Spleen (tissue), 11 donors: ENCODE measurements around the gene NEK5. TPM values are rescaled to one million over a fixed set of nuclear protein-coding genes. Genes with fewer than 3 reads are reported as not detected.

Experiments
- DNase-seq: peaks from one replicate; pipeline ENCODE4 v3.0.0-alpha.2; 2020
- H3K27ac ChIP-seq, 8 donors: fragments of 200-600 bp; sonication (generic) in 7 of 8; 1 replicate in 4 of 8; 2 replicates in 4 of 8; pipeline versions ENCODE4 v1.5.0 to v1.8.0; 2016 to 2021; ENCODE audit warnings: inconsistent platforms in 4 of 8, mild to moderate bottlenecking in 4 of 8, moderate library complexity in 1 of 8
- H3K27me3 ChIP-seq, 7 donors: fragments of 200-600 bp; sonication (generic) in 6 of 7; replicated peaks in 1 of 7; 1 replicate in 4 of 7; 2 replicates in 3 of 7; pipeline versions ENCODE4 v1.5.0 to v1.8.0; 2016 to 2021; ENCODE audit warnings: inconsistent platforms in 3 of 7, mild to moderate bottlenecking in 1 of 7
- H3K36me3 ChIP-seq, 6 donors: fragments of 200-600 bp; sonication (generic) in 5 of 6; 1 replicate in 4 of 6; 2 replicates in 2 of 6; pipeline versions ENCODE4 v1.5.0 to v1.8.0; 2016 to 2021; ENCODE audit warnings: inconsistent platforms in 2 of 6
- H3K4me1 ChIP-seq, 6 donors: fragments of 200-600 bp; sonication (generic) in 5 of 6; 1 replicate in 3 of 6; 2 replicates in 3 of 6; pipeline versions ENCODE4 v1.5.0 to v1.8.0; 2016 to 2021; ENCODE audit warnings: inconsistent platforms in 3 of 6
- H3K4me3 ChIP-seq, 8 donors: fragments of 200-600 bp; sonication (generic) in 7 of 8; 1 replicate in 4 of 8; 2 replicates in 4 of 8; pipeline versions ENCODE4 v1.5.0 to v1.8.0; 2016 to 2021; ENCODE audit warnings: inconsistent platforms in 4 of 8, mild to moderate bottlenecking in 4 of 8, moderate library complexity in 2 of 8
- H3K9me3 ChIP-seq, 8 donors: fragments of 200-600 bp; sonication (generic) in 7 of 8; 1 replicate in 4 of 8; 2 replicates in 4 of 8; pipeline versions ENCODE4 v1.5.0 to v1.8.0; 2016 to 2021; ENCODE audit warnings: inconsistent platforms in 4 of 8
- CTCF ChIP-seq, 11 experiments: fragments of 200-600 bp in 7 of 11; fragments of 450-650 bp in 4 of 11; sonication (generic) in 4 of 11; IDR thresholded peaks in 8 of 11; conservative IDR thresholded peaks in 3 of 11; 1 replicate in 7 of 11; 2 replicates in 4 of 11; pipeline versions ENCODE4 v1.4.0 to v1.8.0; 2016 to 2021; ENCODE audit warnings: antibody characterized with exemption in 11 of 11, inconsistent platforms in 4 of 11, mild to moderate bottlenecking in 1 of 11
- POLR2A ChIP-seq, 3 donors: fragments of 450-650 bp; IDR thresholded peaks; one replicate each; pipeline ENCODE4 v1.5.1; 2017; ENCODE audit warnings: antibody characterized with exemption in 3 of 3, mild to moderate bottlenecking in 1 of 3
- POLR2AphosphoS5 ChIP-seq, 3 donors: sonication (generic); formaldehyde crosslinking; IDR thresholded peaks; one replicate each; pipeline ENCODE4 v1.5.1; 2017; ENCODE audit warnings: antibody characterized with exemption in 3 of 3
- WGBS, 5 donors: extraction: QIAGEN DNeasy Blood & Tissue Kit in 3 of 5; methylation state at CpG; one replicate each; pipeline versions ENCODE4 v1.1.5 to v1.1.7; 2013 to 2018; 5-methylcytosine and 5-hydroxymethylcytosine counted together
- intact Hi-C: fragments of 100-400 bp; cut with DNase I; formaldehyde crosslinking; loops from one replicate; pipeline ENCODE4 v1.15.0; 2023; ENCODE audit warnings: low total_unique reads
- polyA plus RNA-seq, 3 donors: library from polyadenylated mRNA; stranded (reverse); fragments of 200-250 nt; gene quantifications; one replicate each; pipeline ENCODE4 v1.2.1, GENCODE V29; 2013
- total RNA-seq, 7 donors: library from RNA; depleted of rRNA in 3 of 7; stranded (reverse); fragments of >200 nt in 3 of 7; fragmentation: NEBNext Ultra II Directional in 4 of 7; extraction: Animal tissue kit (Norgen Biotek cat#: 25700) in 4 of 7; gene quantifications; one replicate each; pipeline versions ENCODE4 v1.1.0 to v1.2.1, GENCODE V29; 2016 to 2021
- donor health status: healthy with polysubstance abuse.
- donor health status: DM: no; HTN: no; CAD: no; lungs with moderate emphysema.
- donor health status: DM: no; HTN: no; CAD: no.
- donor health status: Bipolar disorder and iron deficiency.
- donor health status: healthy.
- donor health status: DM: no; HTN: no; CAD: no.
- donor health status: DM: yes; HTN: yes; CAD: no.

The NEK5 gene
- total and polyA plus RNA-seq, 10 donors, result 0.04 to 0.30 (median 0.10) TPM; not detected in 4

DNA sequence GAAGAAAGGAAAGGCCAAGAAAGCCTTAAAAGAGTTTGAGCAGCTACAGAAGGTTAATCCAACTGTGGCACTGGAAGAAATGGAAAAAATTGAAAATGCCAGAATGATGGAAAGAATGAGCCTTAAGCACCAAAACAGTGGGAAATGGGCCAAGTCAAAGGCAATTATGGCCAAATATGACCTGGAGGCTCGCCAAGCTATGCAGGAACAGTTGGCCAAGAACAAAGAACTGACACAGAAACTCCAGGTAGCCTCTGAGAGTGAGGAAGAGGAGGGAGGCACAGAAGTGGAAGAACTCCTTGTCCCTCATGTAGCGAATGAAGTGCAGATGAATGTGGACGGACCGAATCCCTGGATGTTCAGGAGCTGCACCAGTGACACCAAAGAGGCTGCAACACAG lies 99.3 kb downstream of the NEK5 start:
- Histone ChIP-seq H3K9me3 (no peaks in the 10 kb centered on the region), H3K4me3 (no peak overlapping the region), H3K36me3 (peaks cover 0 to 60% (median 18%) of the 10 kb centered on the region in 6 donors), H3K4me1 (no peaks in the 10 kb centered on the region), H3K27ac (no peak overlapping the region), H3K27me3 (no peaks in the 10 kb centered on the region)
- WGBS, 5 donors, result 80 to 99% (median 94%) methylated on average over 4 of the region's 4 CpGs
- no peak for DNase-seq
- TF ChIP-seq CTCF (IDR thresholded peaks at IDR 0.05 in 8 of 11, conservative IDR thresholded peaks at IDR 0.05 in 3 of 11) (no peak), POLR2AphosphoS5 (IDR thresholded peaks at IDR 0.05) (no peak), POLR2A (IDR thresholded peaks at IDR 0.05) (no peak)
- intact Hi-C loops, result no loop called here

DNA sequence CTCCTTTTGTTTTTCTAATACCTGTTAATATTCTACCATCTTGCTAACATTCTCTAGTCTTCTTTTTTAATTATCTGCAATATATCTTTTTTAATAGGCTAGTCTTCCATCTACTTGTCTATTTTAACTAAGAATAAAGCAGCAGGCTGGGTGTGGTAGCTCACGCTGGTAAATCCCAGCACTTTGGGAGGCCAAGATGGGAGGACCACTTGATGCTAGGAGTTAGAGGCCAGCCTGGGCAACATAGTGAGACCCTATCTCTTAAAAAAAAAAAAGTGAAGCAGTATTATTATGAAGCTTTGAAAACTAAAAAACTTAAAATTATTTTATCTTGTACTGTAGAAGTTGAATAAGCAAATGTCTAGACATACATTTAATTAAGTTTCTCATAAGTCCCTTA lies 101.0 kb downstream of the NEK5 start:
- Histone ChIP-seq H3K4me3 (no peak overlapping the region), H3K4me1 (no peaks in the 10 kb centered on the region), H3K36me3 (peaks cover 0 to 77% (median 31%) of the 10 kb centered on the region in 6 donors), H3K27ac (no peak overlapping the region), H3K9me3 (no peaks in the 10 kb centered on the region), H3K27me3 (no peaks in the 10 kb centered on the region)
- intact Hi-C loops, result no loop called here
- DNase-seq, result no peak
- TF ChIP-seq POLR2A (IDR thresholded peaks at IDR 0.05), result no peak
- no peak for TF ChIP-seq CTCF (IDR thresholded peaks at IDR 0.05 in 8 of 11, conservative IDR thresholded peaks at IDR 0.05 in 3 of 11)
- WGBS, 5 donors, result 93 to 100% (median 97%) methylated on average over 1 of the region's 1 CpG

DNA sequence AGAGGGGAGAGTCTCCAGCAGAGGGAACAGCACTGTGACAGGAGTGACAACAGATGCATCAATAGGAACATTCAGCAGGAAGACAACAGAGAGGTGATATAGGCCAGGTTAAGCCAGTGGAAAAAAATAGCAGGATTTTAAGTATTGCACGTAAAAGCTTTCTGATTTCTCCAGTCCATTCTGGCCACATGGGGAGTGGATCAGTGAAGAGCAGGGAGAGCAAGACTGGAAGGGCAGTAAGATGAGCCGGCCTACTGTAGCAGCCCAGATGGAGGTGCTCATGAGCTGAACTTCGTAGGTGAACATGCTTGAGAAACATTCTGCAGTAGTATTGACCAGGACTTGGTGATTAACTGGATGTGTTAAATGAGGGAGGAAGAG lies 102.6 kb downstream of the NEK5 start:
- H3K4me1 ChIP-seq, result no peaks in the 10 kb centered on the region
- 95 to 99% (median 98%) methylated on average over 3 of the region's 3 CpGs for WGBS, 5 donors
- no peak overlapping the region for H3K27ac ChIP-seq
- H3K27me3 ChIP-seq, result no peaks in the 10 kb centered on the region
- peaks cover 0 to 93% (median 37%) of the 10 kb centered on the region in 6 donors for H3K36me3 ChIP-seq
- DNase-seq, result no peak
- H3K9me3 ChIP-seq, result no peaks in the 10 kb centered on the region
- TF ChIP-seq CTCF (IDR thresholded peaks at IDR 0.05 in 8 of 11, conservative IDR thresholded peaks at IDR 0.05 in 3 of 11), result no peak
- no peak for TF ChIP-seq POLR2AphosphoS5 (IDR thresholded peaks at IDR 0.05)
- H3K4me3 ChIP-seq, result no peak overlapping the region
- intact Hi-C loops, result no loop called here

DNA sequence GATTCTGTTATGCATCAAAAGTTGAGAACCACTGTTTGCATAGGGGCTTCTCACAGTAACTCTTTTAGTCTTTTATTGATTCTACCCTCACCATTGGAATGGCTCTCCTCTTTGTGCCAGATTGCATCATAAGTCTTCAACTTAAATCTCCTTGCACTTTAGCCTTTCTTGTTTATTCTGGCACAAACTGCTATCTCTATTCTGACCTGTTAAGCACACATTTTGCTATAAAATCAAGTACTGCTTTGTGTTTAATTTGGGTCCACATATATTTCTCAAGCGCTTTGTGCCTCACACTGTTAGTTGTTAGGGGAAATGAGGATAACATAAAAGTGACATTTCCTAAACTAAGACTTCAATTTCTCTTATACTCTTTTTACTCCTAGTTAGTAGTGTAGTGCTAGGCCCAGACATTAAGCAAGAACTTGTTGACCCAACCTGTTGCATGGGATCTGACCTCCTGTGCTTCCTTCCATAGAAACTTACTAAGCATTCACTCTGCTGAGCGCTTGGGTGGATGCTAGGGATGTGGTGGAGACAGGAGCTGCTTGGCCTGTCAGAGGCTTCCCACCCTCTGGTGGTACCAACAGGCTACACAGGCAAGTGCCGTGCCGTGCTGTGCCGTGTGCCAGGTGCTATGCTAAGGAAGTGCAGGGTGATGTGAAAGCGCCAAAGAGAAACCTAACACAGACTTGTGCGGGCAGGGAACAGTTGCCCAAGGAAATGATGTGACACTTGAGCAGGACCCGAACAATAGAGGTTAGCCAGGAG lies 103.2 kb downstream of the NEK5 start:
- Histone ChIP-seq H3K27ac (no peak overlapping the region), H3K27me3 (no peaks in the 10 kb centered on the region), H3K4me3 (no peak overlapping the region), H3K36me3 (peaks cover 0 to 97% (median 40%) of the 10 kb centered on the region in 6 donors), H3K4me1 (no peaks in the 10 kb centered on the region), H3K9me3 (no peaks in the 10 kb centered on the region)
- WGBS, 5 donors, result 97 to 99% (median 98%) methylated on average over 8 of the region's 8 CpGs
- intact Hi-C loops, result no loop called here
- no peak for DNase-seq
- TF ChIP-seq POLR2AphosphoS5 (IDR thresholded peaks at IDR 0.05) (no peak), CTCF (IDR thresholded peaks at IDR 0.05 in 8 of 11, conservative IDR thresholded peaks at IDR 0.05 in 3 of 11) (no peak)
